Right kidney (tissue), 1 donor: Measurements from ENCODE around the gene GRID1.

Experiments used
- DNase-seq: peaks from one replicate; pipeline ENCODE4 v3.0.0-alpha.2; 2016

The GRID1 gene

DNA sequence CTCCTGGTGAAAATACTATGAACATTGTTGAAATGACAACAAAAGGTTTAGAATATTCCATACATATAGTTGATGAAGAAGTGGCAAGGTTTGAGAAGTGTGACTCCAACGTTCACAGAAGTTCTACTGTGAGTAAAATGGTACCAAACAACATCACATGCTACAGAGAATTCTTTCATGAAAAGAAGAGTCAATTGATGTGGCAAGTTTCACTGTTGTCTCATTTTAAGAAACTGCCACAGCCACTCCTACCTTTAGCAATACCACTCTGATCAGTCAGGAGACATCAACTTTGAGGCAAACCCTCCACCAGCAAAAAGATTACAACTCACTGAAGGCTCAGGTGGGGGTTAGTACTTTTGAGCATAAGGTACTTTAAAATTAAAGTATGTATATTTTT, 693.3 kb downstream of the GRID1 start:
- DNase-seq: no peak

- no peak for DNase-seq
These were observed 695.1 kb downstream of the GRID1 start for GRCh38 chr10:85671530-85671929.

DNA sequence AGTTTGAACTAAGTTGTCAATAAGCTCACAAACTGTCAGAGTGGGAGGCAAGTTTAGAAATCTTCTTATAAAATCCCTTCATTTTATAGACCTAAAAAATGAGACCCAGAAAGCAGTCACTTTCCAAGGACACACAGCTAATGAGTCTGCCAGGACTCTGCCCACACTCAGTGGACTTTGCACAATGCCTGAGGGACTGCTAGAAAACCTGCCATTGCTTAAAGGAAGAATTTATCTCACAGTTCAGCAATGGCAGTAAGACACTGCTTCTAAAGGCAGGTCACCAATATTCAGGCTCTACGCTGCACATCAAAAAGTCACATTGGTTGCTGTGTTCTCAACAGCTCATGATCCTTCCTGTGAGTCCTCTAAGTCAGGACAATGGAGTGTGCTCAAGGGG, 698.1 kb downstream of the GRID1 start:
- DNase-seq: no peak

GRCh38 chr10:85667638-85668233, 698.9 kb downstream of the GRID1 start:
- no peak for DNase-seq

GRCh38 chr10:85666987-85667386, 699.6 kb downstream of the GRID1 start:
- no peak for DNase-seq

DNA sequence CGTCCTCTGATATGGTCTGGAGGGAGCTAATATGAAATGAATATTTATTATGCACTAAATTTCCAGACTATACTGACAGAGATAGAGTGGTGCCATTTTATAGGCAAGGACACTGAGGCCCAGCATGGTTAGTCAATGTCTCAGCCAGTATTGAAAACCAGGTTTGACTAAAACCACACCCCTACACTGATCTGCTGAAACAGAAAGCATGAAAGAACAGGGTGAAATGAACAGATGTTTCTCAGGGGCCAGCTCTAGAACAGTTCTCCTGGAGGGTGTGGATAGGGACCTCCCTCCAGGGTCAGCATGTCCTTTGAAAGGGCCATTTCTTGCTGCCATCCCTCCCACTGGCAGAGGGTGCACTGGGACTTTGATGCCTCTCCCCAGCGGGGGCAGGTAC, 700.5 kb downstream of the GRID1 start:
- no peak for DNase-seq

- DNase-seq: no peak
These were observed 700.9 kb downstream of the GRID1 start for GRCh38 chr10:85665681-85666080.

GRCh38 chr10:85665078-85665477, 701.5 kb downstream of the GRID1 start:
- no peak for DNase-seq

DNA sequence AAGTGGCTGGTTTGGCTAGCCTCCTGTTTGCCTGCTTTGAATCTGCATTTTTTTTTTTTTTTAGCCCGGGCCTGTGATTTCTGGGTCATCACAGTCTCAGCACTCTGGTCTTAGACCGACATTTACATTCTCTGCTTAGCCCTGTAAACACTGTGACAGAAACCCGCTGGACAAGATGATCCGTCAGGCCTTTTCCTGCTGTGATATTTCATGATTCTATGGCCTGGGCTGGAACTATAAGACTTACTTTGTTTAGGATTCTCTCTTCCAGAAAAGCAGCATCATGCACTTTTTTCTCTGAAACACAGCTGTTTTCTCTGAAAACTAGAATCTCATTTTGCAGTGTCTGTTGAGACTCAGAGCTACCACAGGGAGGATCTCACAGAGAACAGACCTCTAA, 705.5 kb downstream of the GRID1 start:
- DNase-seq: no peak

DNA sequence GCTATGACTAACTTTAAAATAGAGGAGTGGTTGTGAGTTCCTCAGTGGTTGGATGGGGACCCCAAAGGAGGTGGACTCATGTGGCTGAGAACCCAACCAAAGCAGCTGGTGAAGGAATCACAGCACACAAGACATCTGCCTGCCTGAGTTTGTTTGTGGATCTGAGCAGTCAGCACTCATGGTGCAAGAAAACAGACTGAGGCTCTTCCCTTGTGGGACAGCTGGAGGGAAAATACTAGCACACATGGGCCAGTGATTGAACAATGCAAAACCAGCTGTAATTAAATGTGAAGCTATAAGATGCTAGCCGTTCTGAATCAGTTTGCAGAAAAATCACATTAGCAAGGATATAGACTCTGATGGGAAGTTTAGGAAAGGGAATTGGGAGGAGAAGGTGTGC, 707.3 kb downstream of the GRID1 start:
- no peak for DNase-seq

DNA sequence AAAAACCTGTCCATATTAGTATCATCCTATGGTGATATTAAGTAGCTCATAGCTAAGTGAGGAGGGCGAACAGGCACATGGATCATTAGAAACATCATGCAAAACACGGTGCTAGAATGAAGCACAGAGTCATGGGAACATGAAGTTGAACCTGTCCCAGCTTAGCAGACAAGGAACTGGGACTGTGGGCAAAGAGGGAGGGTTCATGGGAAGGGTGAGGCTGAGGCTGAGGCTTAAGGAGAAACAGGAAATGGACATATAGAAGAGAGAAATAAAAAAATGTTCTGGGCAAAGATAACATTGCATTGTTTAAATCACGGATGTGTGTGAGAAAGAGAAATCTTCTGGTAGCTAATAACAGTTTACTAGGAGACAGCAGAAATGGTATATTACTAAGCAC, 708.1 kb downstream of the GRID1 start:
- DNase-seq: no peak

DNA sequence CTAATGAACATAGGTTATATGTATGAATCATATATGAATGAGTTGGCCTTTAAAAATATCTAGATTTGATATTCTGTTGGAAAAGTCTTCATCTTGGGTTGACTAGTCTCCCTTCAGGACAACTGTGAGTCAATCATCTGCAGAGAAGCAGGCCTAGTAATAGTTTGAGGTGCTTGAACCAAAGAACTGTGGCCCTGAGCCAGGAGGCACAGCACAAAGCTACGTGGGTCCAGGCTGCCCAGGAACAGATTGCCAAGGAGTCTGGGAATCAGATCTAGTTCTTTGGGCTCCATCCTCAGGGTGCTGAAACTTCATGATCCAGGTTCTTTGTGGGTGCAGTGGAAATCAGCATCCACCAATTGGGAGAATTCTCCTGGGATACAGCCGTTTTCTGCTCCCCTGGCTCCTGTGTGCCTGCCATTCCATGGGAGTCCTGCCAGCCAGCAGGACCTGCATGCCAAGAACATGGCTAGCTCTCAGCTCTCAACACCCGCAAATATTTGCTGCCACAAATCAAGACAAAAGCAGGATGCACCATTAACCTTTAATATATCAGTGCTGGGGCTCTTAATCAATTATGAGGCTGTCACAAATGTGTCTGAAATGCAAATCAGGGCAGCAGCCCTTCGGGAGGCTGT, 709.0 kb downstream of the GRID1 start:
- no peak for DNase-seq

DNA sequence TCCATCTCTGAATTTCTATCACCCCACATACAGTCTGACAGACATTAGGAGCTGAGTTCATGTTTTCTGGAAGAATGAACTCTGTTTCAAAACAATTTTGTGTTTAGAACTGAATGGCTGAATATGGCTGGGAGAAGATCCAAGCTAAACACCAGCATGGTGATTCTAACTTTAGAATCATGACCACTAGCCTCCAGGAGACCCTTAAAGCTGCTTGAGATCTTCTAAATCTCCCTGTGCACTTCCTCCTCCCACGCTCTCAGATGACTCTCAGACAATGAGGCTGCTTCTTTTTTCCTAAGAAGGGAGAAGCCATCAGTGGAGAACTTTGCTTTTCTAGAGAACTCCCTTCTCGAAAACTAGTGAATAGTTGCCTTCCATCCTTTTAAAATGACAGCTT, 711.2 kb downstream of the GRID1 start:
- DNase-seq: no peak

DNA sequence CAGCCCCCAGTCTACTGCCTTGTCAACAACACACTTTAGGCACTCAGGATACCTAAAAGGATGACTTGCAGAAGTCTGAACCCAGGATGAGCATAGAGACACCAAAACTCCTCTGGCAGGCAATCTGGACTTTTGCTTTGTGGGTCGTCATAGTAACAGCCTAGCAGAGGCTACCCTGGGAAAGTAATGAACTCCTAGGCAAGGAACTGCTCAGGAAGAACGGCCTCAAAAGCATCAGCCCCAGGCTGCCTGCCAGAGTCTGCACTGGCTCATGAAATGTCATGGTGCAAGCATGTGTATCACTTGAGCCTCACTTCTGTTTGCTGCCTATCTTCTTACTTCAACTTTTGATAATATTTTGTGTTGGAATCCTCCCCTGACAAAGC, 715.1 kb downstream of the GRID1 start:
- no peak for DNase-seq

- no peak for DNase-seq
These were observed 715.7 kb downstream of the GRID1 start for GRCh38 chr10:85650791-85651496.

DNA sequence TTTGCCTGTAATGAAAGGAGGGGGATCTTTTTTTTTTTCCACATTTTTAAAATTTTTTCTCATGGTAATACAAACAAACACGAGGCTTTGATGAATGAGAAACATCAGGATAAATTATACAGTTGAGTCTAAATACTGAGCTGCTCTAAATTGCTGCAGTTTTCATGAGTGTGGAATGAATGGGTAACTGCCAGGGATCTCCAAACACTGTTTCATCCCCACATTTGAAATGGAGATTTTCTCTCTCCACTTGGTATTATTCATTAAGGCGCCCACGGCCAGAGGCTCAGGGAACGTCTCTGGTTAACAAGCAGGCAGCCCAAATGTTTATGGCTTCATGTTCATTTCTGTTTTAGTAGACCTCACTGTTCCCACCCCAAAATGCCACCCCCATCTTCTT, 717.1 kb downstream of the GRID1 start:
- DNase-seq: no peak

DNA sequence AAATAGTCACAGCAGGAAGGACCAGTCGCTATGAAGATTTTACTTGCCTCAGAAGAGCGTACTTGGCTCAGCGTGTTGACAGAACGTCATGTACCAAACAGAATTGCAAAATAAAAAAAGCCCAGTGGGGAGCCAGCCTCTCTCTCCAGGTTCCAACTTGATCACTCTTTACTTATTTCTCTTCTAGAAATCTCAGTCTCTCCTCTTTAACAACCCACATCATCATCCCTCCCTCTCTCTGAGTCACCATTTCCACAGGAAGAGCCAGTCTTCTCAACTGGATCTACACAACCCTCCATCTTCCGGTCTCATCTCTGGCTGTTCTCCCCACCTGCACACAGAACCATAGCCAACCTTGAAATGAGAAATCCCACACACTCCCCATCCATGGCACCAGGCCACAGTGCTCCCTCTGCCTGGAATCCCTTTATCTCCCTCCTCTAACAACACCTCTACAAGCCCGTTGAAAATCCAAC, 718.3 kb downstream of the GRID1 start:
- no peak for DNase-seq

DNA sequence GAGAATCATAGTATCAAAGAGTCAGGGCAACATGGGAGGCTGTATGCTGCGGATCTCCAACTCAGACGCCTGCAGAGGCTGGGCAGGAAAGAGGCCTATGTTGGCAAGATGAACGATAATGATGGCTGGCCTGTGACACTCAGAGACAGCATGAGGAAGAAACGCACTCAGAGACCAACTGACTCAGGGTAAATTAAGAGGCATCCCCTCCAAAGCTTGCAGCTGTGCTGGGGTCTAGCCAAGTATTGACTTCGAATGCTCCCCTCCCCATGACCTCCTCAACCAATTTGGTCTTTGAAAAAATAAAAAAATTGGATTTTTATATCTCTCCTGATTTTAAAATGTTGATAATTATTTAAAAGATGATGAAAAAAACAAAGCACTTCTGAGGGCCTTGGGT, 718.9 kb downstream of the GRID1 start:
- no peak for DNase-seq

- no peak for DNase-seq
These were observed 720.5 kb downstream of the GRID1 start for GRCh38 chr10:85645926-85646711.

DNA sequence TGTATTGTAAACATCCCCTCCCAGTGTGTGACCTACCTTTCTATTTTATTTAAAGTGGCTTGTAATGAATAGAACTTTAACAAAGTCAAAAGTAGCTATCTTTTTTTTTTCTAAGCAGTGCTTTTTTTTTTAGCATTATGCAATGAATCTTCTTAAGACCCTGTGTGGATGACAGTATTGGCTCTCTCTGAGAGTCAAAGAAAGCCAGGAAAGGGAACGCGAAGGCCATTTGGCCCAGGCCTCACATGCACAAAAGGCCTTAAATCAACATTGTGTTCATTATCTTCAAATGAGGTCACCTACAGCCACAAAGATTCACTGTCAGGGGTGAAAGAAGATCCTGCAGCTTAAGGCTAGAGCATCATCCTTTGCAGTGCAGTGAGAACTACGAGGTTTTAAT, 721.5 kb downstream of the GRID1 start:
- no peak for DNase-seq

DNA sequence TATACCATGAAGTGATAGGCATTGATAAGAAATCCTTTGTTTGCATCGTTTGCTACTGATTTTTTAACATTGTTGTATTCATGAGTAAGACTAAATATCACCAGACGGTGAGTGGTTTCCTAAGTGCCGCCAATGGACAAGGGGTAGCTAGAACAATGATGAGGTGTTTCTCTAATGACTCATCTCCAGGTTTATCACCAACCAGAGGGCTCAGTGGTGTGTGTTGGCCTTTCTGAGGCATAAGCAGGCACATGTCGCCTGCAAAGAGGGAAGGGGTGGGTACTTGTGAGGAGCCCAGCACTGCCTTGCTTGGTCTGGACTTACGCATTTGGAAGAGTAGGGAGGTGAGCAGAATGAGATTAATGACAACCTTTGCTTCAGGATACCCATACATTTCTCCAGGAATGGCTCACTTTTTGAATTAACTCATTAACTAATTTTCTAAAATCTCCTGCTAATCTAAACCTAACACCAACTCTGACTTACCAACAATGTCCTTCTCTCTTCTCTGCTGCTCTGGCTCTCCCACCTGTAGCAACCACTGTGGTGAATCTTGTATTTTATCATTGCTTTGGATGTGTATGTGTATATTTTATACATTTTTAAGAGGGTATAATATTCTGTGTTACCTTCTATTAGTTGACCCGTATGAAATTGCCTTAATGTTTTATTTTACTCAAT, 722.6 kb downstream of the GRID1 start:
- no peak for DNase-seq

- no peak for DNase-seq
These were observed 723.3 kb downstream of the GRID1 start for GRCh38 chr10:85643171-85643844.
